A549 treated with Mapracorat at 1 μM for 4 hours (cell line): ENCODE measurements around the gene DDX27. TPM values are rescaled to one million over a fixed set of nuclear protein-coding genes. Genes with fewer than 3 reads are reported as not detected.

Experiments used
- total RNA-seq: library from RNA; stranded (reverse); fragments of 200-300 nt; extraction: Qiagen RNA extraction; gene quantifications from 5 replicates; pipeline ENCODE4 v1.2.3, GENCODE V29; 2022

The DDX27 gene, protein sequence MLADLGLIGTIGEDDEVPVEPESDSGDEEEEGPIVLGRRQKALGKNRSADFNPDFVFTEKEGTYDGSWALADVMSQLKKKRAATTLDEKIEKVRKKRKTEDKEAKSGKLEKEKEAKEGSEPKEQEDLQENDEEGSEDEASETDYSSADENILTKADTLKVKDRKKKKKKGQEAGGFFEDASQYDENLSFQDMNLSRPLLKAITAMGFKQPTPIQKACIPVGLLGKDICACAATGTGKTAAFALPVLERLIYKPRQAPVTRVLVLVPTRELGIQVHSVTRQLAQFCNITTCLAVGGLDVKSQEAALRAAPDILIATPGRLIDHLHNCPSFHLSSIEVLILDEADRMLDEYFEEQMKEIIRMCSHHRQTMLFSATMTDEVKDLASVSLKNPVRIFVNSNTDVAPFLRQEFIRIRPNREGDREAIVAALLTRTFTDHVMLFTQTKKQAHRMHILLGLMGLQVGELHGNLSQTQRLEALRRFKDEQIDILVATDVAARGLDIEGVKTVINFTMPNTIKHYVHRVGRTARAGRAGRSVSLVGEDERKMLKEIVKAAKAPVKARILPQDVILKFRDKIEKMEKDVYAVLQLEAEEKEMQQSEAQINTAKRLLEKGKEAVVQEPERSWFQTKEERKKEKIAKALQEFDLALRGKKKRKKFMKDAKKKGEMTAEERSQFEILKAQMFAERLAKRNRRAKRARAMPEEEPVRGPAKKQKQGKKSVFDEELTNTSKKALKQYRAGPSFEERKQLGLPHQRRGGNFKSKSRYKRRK
- total RNA-seq: 58.8 to 61.0 TPM (median 60.1 TPM) in 5 replicates

DNA sequence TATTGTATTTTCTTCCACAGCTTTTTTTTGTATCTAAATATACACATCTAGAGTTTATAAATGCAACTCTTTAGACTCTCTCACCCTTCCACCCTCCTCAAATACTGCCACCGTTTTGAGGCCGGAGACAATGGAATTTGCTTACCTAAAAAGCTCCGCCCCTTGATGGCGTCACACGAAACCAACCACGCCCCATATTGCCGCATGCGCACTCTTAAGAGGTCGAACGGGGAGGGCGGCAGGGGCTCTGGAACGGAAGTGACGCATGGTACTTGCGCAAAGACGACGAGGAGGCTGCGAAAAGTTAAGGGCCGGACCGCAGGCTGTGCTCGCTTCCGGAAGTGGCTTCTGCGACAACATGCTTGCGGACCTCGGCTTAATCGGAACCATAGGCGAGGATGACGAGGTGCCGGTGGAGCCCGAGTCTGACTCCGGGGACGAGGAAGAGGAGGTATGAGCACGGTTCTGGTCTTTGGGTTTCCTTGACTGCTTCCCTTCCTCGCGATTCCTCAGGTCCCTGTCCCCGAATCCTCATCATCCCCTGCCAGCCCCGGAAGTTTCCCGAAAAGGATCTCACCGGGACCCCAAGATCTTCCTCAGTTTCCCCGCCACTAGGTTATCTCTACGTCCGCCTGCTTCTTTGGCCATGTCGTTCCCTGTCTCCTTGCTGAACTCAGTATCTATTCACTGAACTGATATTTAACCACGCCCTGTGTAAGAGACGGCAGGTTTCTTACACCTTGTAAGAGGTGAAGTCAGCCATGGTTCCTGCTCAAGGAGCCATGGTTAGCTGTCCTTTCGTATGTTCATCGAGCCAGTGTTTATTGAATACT, at the start of gene DDX27:
TSS of gene DDX27 (plus strand) at position 326 of the 833 bp plus-strand sequence. CDS start at position 359, 33 bp downstream.

DNA sequence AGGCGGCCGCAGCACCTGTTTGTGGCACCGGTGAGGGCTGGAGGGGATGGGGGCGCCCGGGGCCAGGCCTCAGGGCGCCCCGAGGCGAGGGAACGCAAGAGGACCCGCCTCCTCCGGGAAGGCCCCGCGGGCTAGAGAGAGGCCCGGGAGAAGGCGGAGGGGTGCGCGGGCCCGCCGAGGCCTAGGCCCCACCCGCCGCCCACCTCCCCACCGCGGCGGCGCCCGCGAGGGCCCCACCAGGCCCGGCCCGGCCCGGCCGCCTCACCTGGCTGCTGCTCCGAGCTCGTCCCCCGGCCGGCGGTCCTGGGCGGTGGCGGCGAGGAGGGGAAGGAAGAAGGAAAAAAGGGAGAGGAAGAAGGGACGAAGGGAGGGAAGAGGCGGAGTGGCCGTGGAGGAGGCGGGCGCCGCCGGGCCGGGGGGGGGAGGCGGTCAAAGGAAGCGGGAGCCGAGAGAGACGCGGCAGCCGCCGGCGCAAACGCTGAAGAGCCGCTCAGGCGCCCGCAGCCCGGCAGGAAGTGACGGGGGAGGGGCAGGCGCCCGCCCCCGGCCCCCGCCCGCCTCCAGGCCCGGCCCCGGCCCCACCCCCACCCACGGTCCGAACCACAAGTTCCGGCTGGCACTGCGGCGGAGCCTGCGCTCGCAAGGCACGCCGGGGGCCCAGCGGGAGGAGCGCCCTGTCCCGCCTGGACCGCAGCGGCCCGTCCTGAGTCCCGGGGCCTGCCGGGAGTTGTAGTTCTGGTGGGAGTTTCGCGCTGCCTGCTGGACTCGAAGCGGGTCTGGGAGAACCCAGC, 31.2 kb upstream of the DDX27 start, which contains the start of gene STAU1:
TSS of gene STAU1 (minus strand) at position 484 of the 791 bp plus-strand sequence. CDS start 22,133 bp downstream, outside the sequence.

DNA sequence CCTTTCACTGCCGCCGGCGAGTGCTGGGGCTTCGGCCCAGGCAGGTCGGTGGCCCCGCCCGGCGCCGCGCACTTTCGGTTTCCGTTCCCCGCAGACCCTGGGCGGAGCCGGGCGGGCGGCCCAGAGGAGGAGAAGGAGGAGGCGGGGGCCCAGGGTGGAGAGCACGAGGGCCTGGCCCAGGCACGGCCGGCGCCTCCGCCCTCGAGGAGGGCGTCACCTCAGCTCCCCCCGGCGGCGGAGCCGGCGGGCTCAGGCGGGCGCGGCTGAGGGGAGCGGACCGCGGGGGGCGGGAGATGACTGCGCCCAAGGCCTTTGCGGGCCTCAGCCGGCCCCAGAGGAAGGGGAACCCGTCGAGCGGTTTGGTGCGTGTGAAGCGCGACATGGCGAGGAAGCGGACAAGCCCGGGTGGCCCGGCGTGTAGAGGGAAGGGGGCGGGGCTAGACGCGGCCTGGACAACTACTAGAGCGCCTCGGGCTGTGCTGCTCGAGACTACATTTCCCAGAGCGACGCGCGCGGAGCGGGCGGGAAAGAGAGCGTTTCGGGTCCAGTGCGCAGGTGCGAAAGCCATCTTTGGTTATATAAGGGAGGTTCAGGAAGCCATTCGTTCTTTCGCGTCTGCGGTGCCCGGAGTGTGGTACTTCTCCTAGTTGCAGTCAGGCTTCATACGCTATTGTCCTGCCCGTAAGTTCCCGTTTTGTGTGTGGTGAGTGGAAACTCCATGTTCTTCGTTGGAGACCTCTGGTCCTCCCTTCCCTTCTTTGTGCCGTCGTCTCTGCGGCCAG, 59.0 kb downstream of the DDX27 start, which contains the start of gene ZNFX1:
TSS of gene ZNFX1 (minus strand) at position 22 of the 782 bp plus-strand sequence. CDS start 2,218 bp downstream, outside the sequence.

Other genes with a start within 250 kb of the DDX27 start
- 88.3 to 97.5 TPM (median 92.7 TPM) in 5 replicates for gene CSE1L, start 173.1 kb upstream of the DDX27 start, total RNA-seq
- gene STAU1, start 31.1 kb upstream of the DDX27 start, total RNA-seq: 53.2 to 64.2 TPM (median 59.5 TPM) in 5 replicates
- 21.7 to 27.4 TPM (median 22.4 TPM) in 5 replicates for gene ZNFX1, start 58.6 kb downstream of the DDX27 start, total RNA-seq